Measurements from ENCODE around the gene TEN1. TPM values are rescaled to one million over a fixed set of nuclear protein-coding genes. Genes with fewer than 3 reads are reported as not detected.

Gene TEN1, protein sequence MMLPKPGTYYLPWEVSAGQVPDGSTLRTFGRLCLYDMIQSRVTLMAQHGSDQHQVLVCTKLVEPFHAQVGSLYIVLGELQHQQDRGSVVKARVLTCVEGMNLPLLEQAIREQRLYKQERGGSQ
- 23.2 and 23.6 TPM in 2 replicates for total RNA-seq

DNA sequence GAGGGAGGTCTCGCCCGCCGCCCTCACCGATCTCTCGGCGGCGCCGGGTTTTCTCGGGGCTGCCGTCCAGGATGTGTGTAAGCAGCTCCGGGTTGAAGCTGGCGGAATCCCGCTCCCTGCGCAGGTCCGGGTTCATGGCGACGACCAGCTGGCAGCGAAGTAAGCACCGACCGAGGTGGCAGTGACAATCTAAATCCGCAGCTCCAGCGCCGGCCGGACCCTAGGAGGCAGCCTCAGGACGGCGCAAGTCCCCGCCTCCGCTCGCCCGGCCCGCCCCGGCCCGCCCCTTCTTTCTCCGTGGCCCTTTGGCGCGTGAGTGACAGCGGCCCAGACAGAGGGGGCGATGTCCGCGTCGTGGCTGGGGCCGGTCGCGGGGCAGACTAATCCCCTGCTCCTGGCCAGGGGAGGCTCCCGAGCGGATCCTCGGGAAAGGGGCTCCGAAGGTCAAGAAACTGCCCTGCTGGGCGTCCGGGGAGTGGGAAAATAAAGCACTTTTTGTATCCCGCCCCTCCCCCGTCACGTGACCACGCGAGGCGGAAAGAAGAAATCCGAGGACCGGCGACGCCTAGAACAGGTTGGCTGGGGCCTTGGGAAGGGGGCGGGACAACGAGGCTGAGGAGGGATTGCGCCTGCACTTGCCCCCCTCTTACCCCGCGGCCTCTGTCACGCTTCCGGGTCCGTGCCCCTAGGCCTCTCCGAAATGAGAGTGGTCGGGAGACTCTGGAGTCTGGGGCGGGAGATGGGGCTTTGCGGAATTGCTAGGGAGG, at the start of gene TEN1, which contains the start of gene ACOX1:
Gene TEN1, plus strand, starts transcription at position 303 of the 767 bp plus-strand sequence. CDS start 6,953 bp downstream, outside the sequence.
Gene ACOX1, minus strand, starts transcription at position 229 of the 767 bp plus-strand sequence. Its CDS starts 93 bp downstream, at position 136.
- H2AFZ ChIP-seq (ENCODE audit: low read length) = peak within 1 kb of the TSS; percentile 95
- no peaks in the 10 kb centered on the region for H3K27me3 ChIP-seq (ENCODE audit: insufficient read depth, low read length)
- no peaks in the 10 kb centered on the region for H3K9me3 ChIP-seq (ENCODE audit: low read depth, low read length)
- no peaks in the 10 kb centered on the region for H3K36me3 ChIP-seq (ENCODE audit: insufficient read depth, low read length)
- peak within 1 kb of the TSS; percentile 94 for H3K4me2 ChIP-seq (ENCODE audit: insufficient read depth, low read length)
- peaks cover 24% of the 10 kb centered on the region for H3K4me1 ChIP-seq (ENCODE audit: insufficient read depth, low read length)
- peaks cover 60% of the 10 kb centered on the region for H3K79me2 ChIP-seq (ENCODE audit: insufficient read depth, low read length)
- no peaks in the 10 kb centered on the region for H4K20me1 ChIP-seq (ENCODE audit: insufficient read depth, low read length)
- DNase-seq (ENCODE audit: insufficient read length, low spot score, missing footprints) = peak; percentile 95
- peak within 1 kb of the TSS; percentile 90 for H3K27ac ChIP-seq (ENCODE audit: low read depth, low read length)
- peak within 1 kb of the TSS; percentile 90 for H3K4me3 ChIP-seq (ENCODE audit: insufficient read depth, low read length)
- TF ChIP-seq, protein P1, sequence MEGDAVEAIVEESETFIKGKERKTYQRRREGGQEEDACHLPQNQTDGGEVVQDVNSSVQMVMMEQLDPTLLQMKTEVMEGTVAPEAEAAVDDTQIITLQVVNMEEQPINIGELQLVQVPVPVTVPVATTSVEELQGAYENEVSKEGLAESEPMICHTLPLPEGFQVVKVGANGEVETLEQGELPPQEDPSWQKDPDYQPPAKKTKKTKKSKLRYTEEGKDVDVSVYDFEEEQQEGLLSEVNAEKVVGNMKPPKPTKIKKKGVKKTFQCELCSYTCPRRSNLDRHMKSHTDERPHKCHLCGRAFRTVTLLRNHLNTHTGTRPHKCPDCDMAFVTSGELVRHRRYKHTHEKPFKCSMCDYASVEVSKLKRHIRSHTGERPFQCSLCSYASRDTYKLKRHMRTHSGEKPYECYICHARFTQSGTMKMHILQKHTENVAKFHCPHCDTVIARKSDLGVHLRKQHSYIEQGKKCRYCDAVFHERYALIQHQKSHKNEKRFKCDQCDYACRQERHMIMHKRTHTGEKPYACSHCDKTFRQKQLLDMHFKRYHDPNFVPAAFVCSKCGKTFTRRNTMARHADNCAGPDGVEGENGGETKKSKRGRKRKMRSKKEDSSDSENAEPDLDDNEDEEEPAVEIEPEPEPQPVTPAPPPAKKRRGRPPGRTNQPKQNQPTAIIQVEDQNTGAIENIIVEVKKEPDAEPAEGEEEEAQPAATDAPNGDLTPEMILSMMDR (IDR thresholded peaks at IDR 0.05; ENCODE audit: extremely low read depth, low read depth, low read length) = peak; percentile 6

DNA sequence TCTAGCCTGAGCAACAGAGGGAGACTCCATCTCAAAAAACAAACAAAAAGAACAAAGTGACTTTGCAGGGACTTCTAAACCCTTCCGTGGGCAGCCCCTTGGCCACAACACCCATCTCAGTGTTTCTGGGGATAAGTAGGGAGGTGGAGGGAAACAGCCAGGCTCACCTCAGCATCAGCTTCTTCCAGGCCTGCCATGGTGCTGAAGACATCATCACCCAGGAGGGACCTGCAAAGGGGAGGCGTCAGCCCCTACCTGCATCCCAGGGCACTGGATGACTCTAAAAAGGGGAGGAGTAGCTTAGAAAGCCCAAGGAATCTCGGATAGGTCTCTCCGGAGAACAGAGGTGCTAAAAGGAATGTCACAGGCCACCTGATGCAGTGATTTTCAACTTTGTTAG, 48.0 kb upstream of the TEN1 start:
- H3K4me2 ChIP-seq (ENCODE audit: insufficient read depth, low read length) = no peak overlapping the region
- no peaks in the 10 kb centered on the region for H3K4me1 ChIP-seq (ENCODE audit: insufficient read depth, low read length)
- TF ChIP-seq, protein P1 (IDR thresholded peaks at IDR 0.05; ENCODE audit: extremely low read depth, low read depth, low read length) = no peak
- no peaks in the 10 kb centered on the region for H3K27me3 ChIP-seq (ENCODE audit: insufficient read depth, low read length)
- no peak for DNase-seq (ENCODE audit: insufficient read length, low spot score, missing footprints)
- H2AFZ ChIP-seq (ENCODE audit: low read length) = no peak overlapping the region
- H3K36me3 ChIP-seq (ENCODE audit: insufficient read depth, low read length) = peaks cover 13% of the 10 kb centered on the region
- no peak overlapping the region for H3K4me3 ChIP-seq (ENCODE audit: insufficient read depth, low read length)
- H3K79me2 ChIP-seq (ENCODE audit: insufficient read depth, low read length) = no peaks in the 10 kb centered on the region
- H3K27ac ChIP-seq (ENCODE audit: low read depth, low read length) = no peak overlapping the region
- no peaks in the 10 kb centered on the region for H3K9me3 ChIP-seq (ENCODE audit: low read depth, low read length)
- no peaks in the 10 kb centered on the region for H4K20me1 ChIP-seq (ENCODE audit: insufficient read depth, low read length)

DNA sequence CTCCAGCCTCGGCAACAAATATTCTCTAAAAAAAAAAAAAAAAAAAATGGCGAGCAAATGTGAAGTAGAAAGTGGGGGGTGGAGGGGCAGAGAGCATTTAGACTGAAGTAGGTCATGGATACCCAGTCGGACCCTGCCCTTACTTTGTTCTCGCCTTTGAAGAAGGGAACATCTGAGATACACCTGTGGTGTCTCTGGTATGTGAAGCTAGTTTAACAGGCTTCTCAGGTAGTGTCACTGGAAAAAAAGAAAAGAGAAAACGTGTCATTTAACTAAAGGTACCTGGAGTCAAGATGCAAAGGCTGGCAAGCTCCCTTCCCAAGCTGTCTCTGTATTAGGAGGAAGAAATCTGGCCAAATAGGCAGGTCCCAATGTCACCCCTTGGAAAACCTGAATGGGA, 46.2 kb upstream of the TEN1 start:
- Histone ChIP-seq H3K4me2 (ENCODE audit: insufficient read depth, low read length) (no peak overlapping the region), H3K4me1 (ENCODE audit: insufficient read depth, low read length) (no peaks in the 10 kb centered on the region), H3K27me3 (ENCODE audit: insufficient read depth, low read length) (no peaks in the 10 kb centered on the region), H2AFZ (ENCODE audit: low read length) (no peak overlapping the region), H3K4me3 (ENCODE audit: insufficient read depth, low read length) (no peak overlapping the region), H3K9me3 (ENCODE audit: low read depth, low read length) (no peaks in the 10 kb centered on the region), H3K27ac (ENCODE audit: low read depth, low read length) (no peak overlapping the region), H3K79me2 (ENCODE audit: insufficient read depth, low read length) (no peaks in the 10 kb centered on the region), H3K36me3 (ENCODE audit: insufficient read depth, low read length) (peaks cover 6% of the 10 kb centered on the region), H4K20me1 (ENCODE audit: insufficient read depth, low read length) (no peaks in the 10 kb centered on the region)
- TF ChIP-seq, protein P1 (IDR thresholded peaks at IDR 0.05; ENCODE audit: extremely low read depth, low read depth, low read length) = no peak
- DNase-seq (ENCODE audit: insufficient read length, low spot score, missing footprints) = no peak

DNA sequence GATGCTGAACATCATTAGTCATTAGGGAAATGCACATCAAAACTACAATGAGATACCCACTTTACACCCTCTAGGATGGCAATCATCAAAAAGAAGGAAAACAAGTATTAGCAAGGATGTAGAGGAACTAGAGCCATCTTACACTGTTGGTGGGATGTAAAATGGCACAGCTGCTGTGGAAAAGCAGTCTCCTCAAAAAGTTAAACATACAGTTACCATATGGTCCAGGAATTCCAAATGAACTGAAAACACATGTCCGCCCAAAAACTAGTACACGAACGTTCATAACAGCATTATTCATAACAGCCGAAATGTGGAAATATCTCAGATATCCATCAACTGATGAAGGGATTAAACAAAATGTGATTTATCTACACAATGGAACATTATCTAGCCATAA, 45.2 kb upstream of the TEN1 start:
- H3K27ac ChIP-seq (ENCODE audit: low read depth, low read length) = no peak overlapping the region
- H3K79me2 ChIP-seq (ENCODE audit: insufficient read depth, low read length) = no peaks in the 10 kb centered on the region
- peaks cover 6% of the 10 kb centered on the region for H3K36me3 ChIP-seq (ENCODE audit: insufficient read depth, low read length)
- no peaks in the 10 kb centered on the region for H3K27me3 ChIP-seq (ENCODE audit: insufficient read depth, low read length)
- H4K20me1 ChIP-seq (ENCODE audit: insufficient read depth, low read length) = no peaks in the 10 kb centered on the region
- H3K4me1 ChIP-seq (ENCODE audit: insufficient read depth, low read length) = no peaks in the 10 kb centered on the region
- no peak for DNase-seq (ENCODE audit: insufficient read length, low spot score, missing footprints)
- H3K4me3 ChIP-seq (ENCODE audit: insufficient read depth, low read length) = no peak overlapping the region
- TF ChIP-seq, protein P1 (IDR thresholded peaks at IDR 0.05; ENCODE audit: extremely low read depth, low read depth, low read length) = no peak
- H3K9me3 ChIP-seq (ENCODE audit: low read depth, low read length) = no peaks in the 10 kb centered on the region
- H3K4me2 ChIP-seq (ENCODE audit: insufficient read depth, low read length) = no peak overlapping the region
- H2AFZ ChIP-seq (ENCODE audit: low read length) = no peak overlapping the region
